ENCODE data around the gene ZNF792.
"Not testable (repeated sequence)": the region's sequence is repeated elsewhere in the genome, so short reads cannot be mapped to it uniquely, and the experiment has no call there.

The ZNF792 gene

GRCh38 chr19:34998777-34999497 lies 34.9 kb upstream of the ZNF792 start:
- DNase-seq = no peak

- DNase-seq = not testable (repeated sequence)
Observed at GRCh38 chr19:34998224-34998623, 34.2 kb upstream of the ZNF792 start.

GRCh38 chr19:34997071-34997617 lies 33.1 kb upstream of the ZNF792 start:
- DNase-seq = no peak

- no peak for DNase-seq
Observed at GRCh38 chr19:34995551-34995950, 31.5 kb upstream of the ZNF792 start.

GRCh38 chr19:34994643-34995541 lies 30.9 kb upstream of the ZNF792 start:
- DNase-seq = no peak

GRCh38 chr19:34994286-34994642 lies 30.2 kb upstream of the ZNF792 start:
- no peak for DNase-seq

- DNase-seq = not testable (repeated sequence)
Observed at GRCh38 chr19:34992582-34992981, 28.6 kb upstream of the ZNF792 start.

- DNase-seq = no peak
Observed at GRCh38 chr19:34991542-34992333, 27.7 kb upstream of the ZNF792 start.

- DNase-seq = no peak
Observed at GRCh38 chr19:34990578-34991192, 26.7 kb upstream of the ZNF792 start.

- DNase-seq = no peak
Observed at GRCh38 chr19:34989298-34989697, 25.3 kb upstream of the ZNF792 start.

GRCh38 chr19:34988119-34988518 lies 24.1 kb upstream of the ZNF792 start:
- DNase-seq = no peak

- no peak for DNase-seq
Observed at GRCh38 chr19:34985249-34986022, 21.4 kb upstream of the ZNF792 start.

- no peak for DNase-seq
Observed at GRCh38 chr19:34984287-34984686, 20.3 kb upstream of the ZNF792 start.

GRCh38 chr19:34983786-34984185 lies 19.8 kb upstream of the ZNF792 start:
- no peak for DNase-seq

GRCh38 chr19:34982275-34982674 lies 18.2 kb upstream of the ZNF792 start:
- DNase-seq = no peak

GRCh38 chr19:34979819-34980640 lies 16.0 kb upstream of the ZNF792 start:
- DNase-seq = no peak

GRCh38 chr19:34976611-34977010 lies 12.6 kb upstream of the ZNF792 start:
- DNase-seq = no peak

GRCh38 chr19:34975056-34975455 lies 11.0 kb upstream of the ZNF792 start:
- no peak for DNase-seq

- no peak for DNase-seq
Observed at GRCh38 chr19:34974646-34975045, 10.6 kb upstream of the ZNF792 start.

GRCh38 chr19:34972163-34972705 lies 8.2 kb upstream of the ZNF792 start:
- DNase-seq = no peak
